Fibroblast of skin of right biceps (primary cell): ENCODE data around the gene LBHD1.

Experiments
- DNase-seq: peaks from one replicate; pipeline ENCODE4 v3.0.0-alpha.2; 2013

Gene LBHD1

DNA sequence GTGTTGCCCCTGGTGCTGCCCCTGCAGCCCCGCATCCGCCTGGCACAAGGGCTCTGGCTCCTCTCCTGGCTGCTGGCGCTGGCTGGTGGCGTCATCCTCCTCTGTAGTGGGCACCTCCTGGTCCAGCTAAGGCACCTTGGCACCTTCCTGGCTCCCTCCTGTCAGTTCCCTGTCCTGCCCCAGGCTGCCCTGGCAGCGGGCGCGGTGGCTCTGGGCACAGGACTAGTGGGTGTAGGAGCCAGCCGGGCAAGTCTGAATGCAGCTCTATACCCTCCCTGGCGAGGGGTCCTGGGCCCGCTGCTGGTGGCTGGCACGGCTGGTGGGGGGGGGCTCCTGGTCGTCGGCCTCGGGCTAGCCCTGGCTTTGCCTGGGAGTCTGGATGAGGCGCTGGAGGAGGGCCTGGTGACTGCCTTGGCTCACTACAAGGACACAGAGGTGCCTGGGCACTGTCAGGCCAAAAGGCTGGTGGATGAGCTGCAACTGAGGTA, 58.7 kb downstream of the LBHD1 start:
- DNase-seq: no peak
